GM21737 (cell line): ENCODE measurements around the gene CNNM2.

Experiments used
- ATAC-seq: cut with Tn5 transposase; IDR thresholded peaks from one replicate; pipeline ENCODE4 v1.9.1; 2021; ENCODE audit warnings: mild to moderate bottlenecking, moderate library complexity; ENCODE audit not compliant: unreplicated experiment

CNNM2 gene

GRCh38 chr10:103067956-103068355 is 149.9 kb downstream of the CNNM2 start:
- ATAC-seq, result no peak

GRCh38 chr10:103069453-103070331 is 151.6 kb downstream of the CNNM2 start:
- peak; percentile 62 for ATAC-seq

GRCh38 chr10:103072276-103072675 is 154.2 kb downstream of the CNNM2 start:
- ATAC-seq, result no peak

- no peak for ATAC-seq
Measured at GRCh38 chr10:103072891-103073290, 154.8 kb downstream of the CNNM2 start.

- no peak for ATAC-seq
Measured at GRCh38 chr10:103077020-103077419, 158.9 kb downstream of the CNNM2 start.

DNA sequence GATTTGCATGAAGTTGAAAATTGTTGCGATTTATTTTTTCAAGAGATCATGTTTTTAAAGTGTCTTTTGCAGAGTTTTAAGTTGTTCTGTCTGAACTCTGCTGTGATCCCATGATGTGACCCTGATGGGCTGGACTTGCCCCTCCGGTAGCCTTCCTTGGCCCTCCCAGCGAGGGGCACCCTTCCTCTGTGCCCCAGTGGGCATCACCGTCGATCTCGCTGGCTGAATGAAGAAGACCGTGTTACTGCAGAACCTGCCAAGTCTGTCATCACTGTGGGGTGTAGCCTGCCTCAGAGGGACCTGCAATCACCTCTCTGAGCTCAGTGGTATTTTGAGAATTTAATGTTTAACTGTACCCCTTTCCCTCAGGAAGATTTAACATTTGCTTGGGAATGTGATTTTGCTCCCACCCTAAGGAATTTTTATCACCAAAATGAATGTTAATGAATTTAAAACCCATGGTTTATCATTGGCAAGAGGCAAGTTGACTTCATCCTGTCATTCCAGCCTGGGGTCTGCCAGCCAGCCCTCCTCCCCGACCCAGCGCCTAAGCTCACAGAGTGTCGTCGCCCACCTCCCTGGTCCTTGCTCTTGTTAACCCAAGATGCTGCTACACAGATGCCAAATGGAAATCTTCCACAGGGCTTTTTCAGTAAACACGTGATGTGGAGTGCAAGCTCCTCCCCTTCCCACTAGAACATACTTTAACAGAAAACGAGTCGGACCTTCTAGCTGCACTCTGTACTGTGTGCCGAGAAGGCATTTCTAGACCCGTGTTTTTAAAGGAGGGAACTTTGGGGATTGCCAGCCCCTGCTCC is 159.6 kb downstream of the CNNM2 start:
- no peak for ATAC-seq

DNA sequence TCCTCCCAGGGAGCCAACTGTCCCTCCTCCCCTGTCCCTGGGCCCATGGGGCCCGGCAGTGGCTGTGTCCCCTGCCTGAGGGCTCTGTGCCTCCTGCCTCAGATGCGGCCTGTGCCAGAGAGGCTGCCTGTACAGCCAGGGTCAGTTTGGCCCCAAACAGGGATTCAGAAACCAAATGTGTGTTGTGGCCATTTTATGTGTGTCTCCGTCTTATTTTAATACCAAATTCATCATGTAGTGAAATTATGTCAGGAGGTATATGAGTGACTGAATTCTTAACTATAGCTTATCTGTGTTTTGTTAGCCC is 160.2 kb downstream of the CNNM2 start:
- ATAC-seq, result no peak

DNA sequence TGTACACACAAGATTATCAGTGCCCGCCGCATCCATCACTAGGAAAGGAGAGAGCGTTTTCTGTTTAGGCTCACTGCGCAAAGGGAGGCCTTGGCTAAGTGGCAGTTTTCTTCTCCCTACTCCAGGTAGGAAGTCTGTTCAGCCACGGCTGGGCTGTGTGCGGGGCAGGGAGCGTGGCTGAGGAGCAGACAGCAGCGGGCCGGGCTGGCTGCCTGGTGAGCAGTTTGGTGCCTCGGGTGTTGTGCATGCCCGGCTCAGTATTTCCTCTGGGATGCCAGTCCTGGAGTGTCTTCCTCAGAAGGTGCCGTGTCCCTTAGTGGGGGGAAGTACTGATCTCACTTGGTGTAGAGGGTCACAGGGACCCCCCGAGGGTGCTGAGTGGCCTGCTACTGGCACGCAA is 160.6 kb downstream of the CNNM2 start:
- ATAC-seq, result no peak

- ATAC-seq, result no peak
Measured at GRCh38 chr10:103079100-103079499, 161.0 kb downstream of the CNNM2 start.

DNA sequence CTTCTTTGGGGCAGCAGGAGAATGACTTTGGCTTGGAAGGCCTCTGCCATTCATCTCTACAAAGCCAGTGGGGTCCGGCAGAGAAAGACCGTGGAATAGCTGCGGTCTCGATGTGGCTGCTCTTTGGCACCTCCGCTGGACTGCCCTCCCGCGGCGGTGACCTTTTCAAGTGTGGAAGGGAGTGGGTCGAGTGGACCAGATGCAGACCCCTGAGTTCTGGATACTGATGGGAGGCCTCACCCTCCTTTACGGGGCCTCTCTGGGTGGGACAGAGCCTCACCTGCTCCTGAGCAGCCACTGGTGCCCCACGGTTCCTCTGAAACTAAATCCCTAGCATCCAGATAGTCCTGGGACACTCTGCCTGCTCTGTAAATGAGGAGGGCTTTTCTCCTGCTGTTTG is 161.9 kb downstream of the CNNM2 start:
- no peak for ATAC-seq

GRCh38 chr10:103080891-103081581 is 162.9 kb downstream of the CNNM2 start:
- ATAC-seq, result no peak

GRCh38 chr10:103082683-103083082 is 164.6 kb downstream of the CNNM2 start:
- ATAC-seq, result no peak

DNA sequence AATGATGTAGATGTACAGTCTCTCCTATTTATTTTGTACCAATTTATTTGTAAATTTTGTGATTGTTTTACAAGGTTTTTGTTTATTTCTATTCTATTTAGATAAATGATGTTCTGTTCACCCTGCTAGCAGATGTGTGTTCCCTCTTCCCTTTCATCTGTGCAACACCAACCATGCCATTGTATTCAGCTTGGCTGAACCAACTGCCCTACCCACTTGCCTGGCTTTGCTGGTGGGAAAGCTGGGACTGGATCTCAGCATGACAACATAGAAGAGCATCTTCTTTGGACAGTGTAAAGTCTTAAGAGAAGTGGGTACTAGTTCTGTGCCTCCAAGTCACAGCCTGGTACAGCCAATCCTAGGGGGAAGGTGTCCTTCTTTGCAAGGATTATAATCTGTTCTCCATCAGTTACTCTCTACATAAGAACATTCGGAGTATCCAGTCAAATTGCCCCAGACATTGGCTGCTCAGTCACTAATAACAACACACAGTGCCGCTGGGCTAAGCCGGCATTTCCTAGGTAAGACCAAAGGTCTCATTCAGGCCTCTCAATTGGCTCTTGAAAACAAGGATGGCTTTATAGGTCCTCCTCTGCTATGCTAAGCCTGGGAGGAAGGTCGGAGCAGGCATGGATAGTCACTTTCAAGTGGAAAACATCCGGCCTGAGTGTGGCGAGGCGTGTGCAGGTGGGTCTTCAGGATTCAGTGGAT is 165.3 kb downstream of the CNNM2 start:
- ATAC-seq, result no peak

- no peak for ATAC-seq
Measured at GRCh38 chr10:103083977-103084320, 165.9 kb downstream of the CNNM2 start.

- ATAC-seq, result no peak
Measured at GRCh38 chr10:103086261-103086660, 168.2 kb downstream of the CNNM2 start.

DNA sequence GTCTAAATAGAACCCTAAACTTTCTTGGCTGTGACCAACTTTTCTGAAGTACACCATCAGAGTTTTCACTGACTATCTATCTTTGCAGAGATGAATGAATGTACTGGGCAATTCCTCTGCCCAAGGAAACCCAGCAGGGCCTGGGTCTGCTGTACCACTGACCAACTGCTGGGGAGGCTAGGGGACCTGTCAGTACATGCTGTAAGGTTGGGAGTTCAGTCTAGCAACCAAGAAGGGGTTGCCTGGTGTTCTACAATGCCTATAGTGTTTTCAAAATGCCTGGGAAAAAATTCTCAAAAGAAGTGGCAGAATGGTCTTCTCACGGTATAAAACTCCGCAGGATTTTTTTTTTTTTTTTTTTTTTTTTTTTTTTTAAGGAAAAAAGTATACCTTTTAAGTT is 168.7 kb downstream of the CNNM2 start:
- ATAC-seq, result no peak

GRCh38 chr10:103089493-103089892 is 171.4 kb downstream of the CNNM2 start:
- no peak for ATAC-seq

DNA sequence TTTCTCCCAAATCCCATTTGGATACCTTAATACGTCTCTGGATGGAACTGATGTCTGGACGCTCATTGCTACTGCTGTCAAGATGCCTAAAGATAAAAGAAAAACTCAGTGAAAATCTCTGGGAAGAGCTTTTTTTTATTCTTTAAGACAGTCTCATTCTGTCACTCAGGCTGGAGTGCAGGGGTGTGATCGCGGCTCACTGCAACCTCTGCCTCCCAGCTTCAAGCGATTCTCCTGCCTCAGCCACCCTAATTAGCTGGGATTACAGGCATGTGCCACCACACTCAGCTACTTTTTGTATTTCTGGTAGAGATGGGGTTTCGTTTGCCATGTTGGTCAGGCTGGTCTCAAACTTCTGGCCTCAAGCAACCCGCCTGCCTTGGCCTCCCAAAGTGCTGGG is 172.8 kb downstream of the CNNM2 start:
- ATAC-seq, result no peak

DNA sequence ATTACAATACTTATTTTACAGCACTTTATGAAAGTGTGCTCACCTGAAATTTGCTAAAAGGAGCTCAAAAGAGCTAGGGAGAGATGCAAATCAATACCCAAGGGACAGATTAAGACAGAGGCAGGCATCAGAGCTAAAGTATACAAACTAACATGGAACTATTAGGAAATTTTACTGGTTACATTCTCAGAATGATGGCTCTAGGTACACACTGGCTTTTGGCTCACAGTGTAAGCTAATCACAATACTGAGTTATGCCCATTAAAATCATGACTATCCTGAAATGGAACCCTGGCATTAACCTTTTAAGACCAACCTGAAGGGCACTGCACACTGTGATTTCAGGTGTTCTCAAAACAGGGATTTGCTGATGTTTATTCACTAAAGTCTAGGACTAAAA is 176.9 kb downstream of the CNNM2 start:
- ATAC-seq, result no peak

DNA sequence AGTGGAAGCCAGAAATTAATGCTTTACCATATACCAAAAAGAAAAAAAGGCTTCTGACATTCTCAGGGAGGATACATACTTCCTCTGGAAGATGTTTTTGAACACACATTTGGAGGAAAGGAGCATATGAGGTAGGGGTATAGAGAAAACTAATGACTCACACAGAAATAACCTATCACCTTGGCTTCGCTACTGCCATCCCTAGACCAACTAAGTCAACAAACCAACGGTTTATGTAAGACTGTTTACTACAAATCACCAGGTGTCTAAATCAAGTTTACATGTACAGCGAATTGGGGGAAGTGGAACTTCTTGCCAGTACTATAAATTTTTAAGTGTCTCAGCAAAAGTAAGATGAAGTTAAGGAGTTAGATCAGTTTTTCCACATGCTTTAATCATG is 178.0 kb downstream of the CNNM2 start:
- no peak for ATAC-seq

DNA sequence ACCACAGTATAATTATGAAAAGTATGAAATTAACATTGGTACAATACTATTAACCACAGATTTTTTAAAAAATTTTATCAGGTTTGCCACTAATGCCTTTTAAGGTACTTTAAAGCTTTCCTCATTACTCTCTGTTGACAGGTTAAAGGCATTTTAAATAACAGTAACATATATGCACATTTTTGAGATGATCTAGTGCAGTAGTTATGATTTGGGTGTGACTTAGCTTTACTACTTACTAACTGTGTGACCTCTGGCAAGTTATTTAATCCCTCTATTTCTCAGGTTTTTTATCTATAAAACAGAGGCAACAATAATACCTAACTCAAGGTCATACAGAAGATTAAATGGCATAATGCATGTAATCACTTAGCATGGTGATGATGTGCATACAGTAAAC is 180.1 kb downstream of the CNNM2 start:
- no peak for ATAC-seq
